Dendritic cell treated with granulocyte-macrophage colony-stimulating factor and Interleukin-4, amounts not matched to agents 40 ng/mL and 50 ng/mL, for 4 days (primary cell): ENCODE data around the gene C9orf85.
"Not testable (repeated sequence)": the region's sequence is repeated elsewhere in the genome, so short reads cannot be mapped to it uniquely, and the experiment has no call there.

ENCODE experiments used
- H3K27ac Mint-ChIP-seq: one replicate; pipeline ENCODE4 v1.8.0; 2022; ENCODE audit warnings: mild to moderate bottlenecking, mixed read lengths
- H3K27me3 Mint-ChIP-seq: one replicate; pipeline ENCODE4 v1.8.0; 2022; ENCODE audit warnings: mild to moderate bottlenecking, mixed read lengths
- H3K36me3 Mint-ChIP-seq: one replicate; pipeline ENCODE4 v1.8.0; 2022; ENCODE audit warnings: low read depth, mixed read lengths
- H3K4me1 Mint-ChIP-seq: one replicate; pipeline ENCODE4 v1.8.0; 2022; ENCODE audit warnings: low read depth, mixed read lengths
- H3K4me3 Mint-ChIP-seq: one replicate; pipeline ENCODE4 v1.8.0; 2022; ENCODE audit warnings: mild to moderate bottlenecking, moderate library complexity, mixed read lengths
- H3K9me3 Mint-ChIP-seq: one replicate; pipeline ENCODE4 v1.8.0; 2022; ENCODE audit warnings: mixed read lengths
- intact Hi-C: fragments of 100-400 bp; cut with micrococcal nuclease; formaldehyde crosslinking; loops from one replicate; pipeline ENCODE4 v1.15.0; 2022

The C9orf85 gene

GRCh38 chr9:71937898-71938297 lies 26.5 kb downstream of the C9orf85 start:
- H3K9me3 Mint-ChIP-seq = no peaks in the 10 kb centered on the region
- H3K27me3 Mint-ChIP-seq = no peaks in the 10 kb centered on the region
- no peak overlapping the region for H3K27ac Mint-ChIP-seq
- peaks cover 16% of the 10 kb centered on the region for H3K4me1 Mint-ChIP-seq
- H3K36me3 Mint-ChIP-seq = no peaks in the 10 kb centered on the region
- H3K4me3 Mint-ChIP-seq = no peak overlapping the region
- intact Hi-C loops = no loop called here

GRCh38 chr9:71941060-71941568 lies 29.7 kb downstream of the C9orf85 start:
- Mint-ChIP-seq H3K27me3 (no peaks in the 10 kb centered on the region), H3K36me3 (no peaks in the 10 kb centered on the region), H3K4me3 (no peak overlapping the region), H3K4me1 (peaks cover 8% of the 10 kb centered on the region), H3K9me3 (no peaks in the 10 kb centered on the region), H3K27ac (no peak overlapping the region)
- intact Hi-C loops = no loop called here

GRCh38 chr9:71941998-71942567 lies 30.6 kb downstream of the C9orf85 start:
- intact Hi-C loops = no loop called here
- no peaks in the 10 kb centered on the region for H3K27me3 Mint-ChIP-seq
- no peak overlapping the region for H3K4me3 Mint-ChIP-seq
- no peak overlapping the region for H3K27ac Mint-ChIP-seq
- H3K4me1 Mint-ChIP-seq = peaks cover 5% of the 10 kb centered on the region
- H3K9me3 Mint-ChIP-seq = no peaks in the 10 kb centered on the region
- H3K36me3 Mint-ChIP-seq = peaks cover 3% of the 10 kb centered on the region

GRCh38 chr9:71944754-71945375 lies 33.4 kb downstream of the C9orf85 start:
- Mint-ChIP-seq H3K27me3 (no peaks in the 10 kb centered on the region), H3K4me3 (no peak overlapping the region), H3K4me1 (no peaks in the 10 kb centered on the region), H3K27ac (no peak overlapping the region), H3K36me3 (peaks cover 25% of the 10 kb centered on the region), H3K9me3 (no peaks in the 10 kb centered on the region)
- intact Hi-C loops = no loop called here

GRCh38 chr9:71954652-71955051 lies 43.2 kb downstream of the C9orf85 start:
- H3K27me3 Mint-ChIP-seq, intact Hi-C loops, H3K4me1 Mint-ChIP-seq, H3K4me3 Mint-ChIP-seq, H3K27ac Mint-ChIP-seq, H3K9me3 Mint-ChIP-seq: not testable (repeated sequence)
- H3K36me3 Mint-ChIP-seq = peaks cover 32% of the 10 kb centered on the region

- Mint-ChIP-seq H3K4me3 (no peak overlapping the region), H3K27ac (no peak overlapping the region), H3K36me3 (peaks cover 34% of the 10 kb centered on the region), H3K4me1 (peaks cover 5% of the 10 kb centered on the region), H3K27me3 (no peaks in the 10 kb centered on the region), H3K9me3 (no peaks in the 10 kb centered on the region)
- intact Hi-C loops = no loop called here
These were observed 44.0 kb downstream of the C9orf85 start for GRCh38 chr9:71955300-71955915.

GRCh38 chr9:71962328-71962727 lies 50.9 kb downstream of the C9orf85 start:
- H3K27ac Mint-ChIP-seq = no peak overlapping the region
- no peak overlapping the region for H3K4me3 Mint-ChIP-seq
- H3K36me3 Mint-ChIP-seq = peaks cover 58% of the 10 kb centered on the region
- no peaks in the 10 kb centered on the region for H3K4me1 Mint-ChIP-seq
- peaks cover 21% of the 10 kb centered on the region for H3K9me3 Mint-ChIP-seq
- intact Hi-C loops = no loop called here
- H3K27me3 Mint-ChIP-seq = no peaks in the 10 kb centered on the region

- H3K4me3 Mint-ChIP-seq, H3K27ac Mint-ChIP-seq, H3K4me1 Mint-ChIP-seq, intact Hi-C loops, H3K27me3 Mint-ChIP-seq: not testable (repeated sequence)
- Mint-ChIP-seq H3K36me3 (peaks cover 65% of the 10 kb centered on the region), H3K9me3 (peaks cover 33% of the 10 kb centered on the region)
These were observed 52.1 kb downstream of the C9orf85 start for GRCh38 chr9:71963471-71963996.

- Mint-ChIP-seq H3K9me3 (peaks cover 40% of the 10 kb centered on the region), H3K4me1 (no peaks in the 10 kb centered on the region), H3K27ac (no peak overlapping the region), H3K36me3 (peaks cover 61% of the 10 kb centered on the region), H3K27me3 (no peaks in the 10 kb centered on the region), H3K4me3 (no peak overlapping the region)
- intact Hi-C loops = no loop called here
These were observed 54.0 kb downstream of the C9orf85 start for GRCh38 chr9:71965403-71965802.

- H3K36me3 Mint-ChIP-seq = peaks cover 53% of the 10 kb centered on the region
- no peak overlapping the region for H3K27ac Mint-ChIP-seq
- H3K4me1 Mint-ChIP-seq = no peaks in the 10 kb centered on the region
- peaks cover 40% of the 10 kb centered on the region for H3K9me3 Mint-ChIP-seq
- no peak overlapping the region for H3K4me3 Mint-ChIP-seq
- H3K27me3 Mint-ChIP-seq = no peaks in the 10 kb centered on the region
- intact Hi-C loops = no loop called here
These were observed 55.2 kb downstream of the C9orf85 start for GRCh38 chr9:71966601-71967000.

GRCh38 chr9:71968541-71969090 lies 57.2 kb downstream of the C9orf85 start:
- Mint-ChIP-seq H3K9me3 (peaks cover 32% of the 10 kb centered on the region), H3K36me3 (peaks cover 47% of the 10 kb centered on the region), H3K27ac (no peak overlapping the region), H3K4me3 (no peak overlapping the region), H3K27me3 (no peaks in the 10 kb centered on the region), H3K4me1 (no peaks in the 10 kb centered on the region)
- intact Hi-C loops = no loop called here

- Mint-ChIP-seq H3K9me3 (no peaks in the 10 kb centered on the region), H3K36me3 (peaks cover 26% of the 10 kb centered on the region), H3K27me3 (no peaks in the 10 kb centered on the region), H3K4me3 (no peak overlapping the region), H3K27ac (no peak overlapping the region), H3K4me1 (no peaks in the 10 kb centered on the region)
- intact Hi-C loops = no loop called here
These were observed 64.4 kb downstream of the C9orf85 start for GRCh38 chr9:71975833-71976232.

- H3K4me3 Mint-ChIP-seq = no peak overlapping the region
- peaks cover 26% of the 10 kb centered on the region for H3K36me3 Mint-ChIP-seq
- intact Hi-C loops = no loop called here
- H3K4me1 Mint-ChIP-seq = no peaks in the 10 kb centered on the region
- no peaks in the 10 kb centered on the region for H3K27me3 Mint-ChIP-seq
- no peaks in the 10 kb centered on the region for H3K9me3 Mint-ChIP-seq
- H3K27ac Mint-ChIP-seq = no peak overlapping the region
These were observed 65.6 kb downstream of the C9orf85 start for GRCh38 chr9:71977003-71977402.
